GM12874 (cell line): Measurements from ENCODE around the gene POLL.

Experiments used
- CTCF ChIP-seq: IDR thresholded peaks from 2 replicates; pipeline ENCODE4 v1.5.1; 2011; ENCODE audit warnings: low read depth, mild to moderate bottlenecking, control low read depth, low read length, moderate library complexity; ENCODE audit not compliant: insufficient read depth

Gene POLL

DNA sequence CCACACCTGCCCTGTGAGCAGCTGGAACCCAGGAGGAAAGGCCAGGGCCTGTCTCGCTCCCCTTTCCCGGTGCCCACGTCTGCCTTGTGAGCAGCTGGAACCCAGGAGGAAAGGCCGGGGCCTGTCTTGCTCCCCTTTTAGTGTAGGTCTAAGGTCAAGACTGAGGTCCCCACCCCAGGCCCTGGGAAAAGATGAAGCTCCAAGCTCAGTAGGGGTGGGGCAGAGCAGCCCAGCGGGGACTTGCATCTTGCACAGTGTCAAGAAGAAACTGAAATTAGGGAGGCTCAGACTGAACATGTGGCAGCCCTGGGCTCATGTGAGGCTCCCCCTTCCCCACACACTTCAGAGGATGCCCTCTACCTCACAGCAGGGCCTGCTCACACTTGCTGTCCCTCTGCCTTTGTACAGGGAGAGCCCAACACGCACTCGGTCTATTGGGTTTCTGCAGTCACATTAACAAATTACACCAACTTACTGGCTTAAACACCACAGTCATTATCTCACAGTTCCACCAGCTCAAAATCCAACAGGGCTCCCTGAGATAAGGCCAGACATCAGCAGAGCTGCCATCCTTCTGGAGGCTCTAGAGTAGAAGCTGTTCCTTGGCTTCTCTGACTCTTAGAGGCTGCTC, 12.4 kb downstream of the POLL start:
- TF ChIP-seq CTCF = no peak

DNA sequence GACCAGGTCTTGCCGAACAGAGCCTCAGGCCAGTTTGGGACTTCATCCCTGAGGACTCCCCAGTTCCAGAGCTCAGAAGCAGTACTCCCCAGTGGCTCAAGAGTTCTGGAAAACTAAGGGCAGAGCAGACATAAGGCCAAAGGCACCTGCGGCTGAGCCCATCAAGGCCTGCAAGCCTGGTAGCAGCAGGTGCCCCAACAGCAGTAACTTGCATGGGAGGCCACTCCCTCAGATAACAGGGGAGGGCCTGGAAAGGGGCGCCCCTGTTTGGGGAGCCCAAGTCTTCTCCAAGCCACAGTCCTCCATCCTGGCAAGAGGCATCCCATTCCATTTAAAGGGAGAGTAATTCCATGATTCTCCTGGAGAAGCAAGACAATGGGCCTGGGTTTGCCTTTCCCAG, 13.0 kb downstream of the POLL start:
- TF ChIP-seq CTCF = no peak

DNA sequence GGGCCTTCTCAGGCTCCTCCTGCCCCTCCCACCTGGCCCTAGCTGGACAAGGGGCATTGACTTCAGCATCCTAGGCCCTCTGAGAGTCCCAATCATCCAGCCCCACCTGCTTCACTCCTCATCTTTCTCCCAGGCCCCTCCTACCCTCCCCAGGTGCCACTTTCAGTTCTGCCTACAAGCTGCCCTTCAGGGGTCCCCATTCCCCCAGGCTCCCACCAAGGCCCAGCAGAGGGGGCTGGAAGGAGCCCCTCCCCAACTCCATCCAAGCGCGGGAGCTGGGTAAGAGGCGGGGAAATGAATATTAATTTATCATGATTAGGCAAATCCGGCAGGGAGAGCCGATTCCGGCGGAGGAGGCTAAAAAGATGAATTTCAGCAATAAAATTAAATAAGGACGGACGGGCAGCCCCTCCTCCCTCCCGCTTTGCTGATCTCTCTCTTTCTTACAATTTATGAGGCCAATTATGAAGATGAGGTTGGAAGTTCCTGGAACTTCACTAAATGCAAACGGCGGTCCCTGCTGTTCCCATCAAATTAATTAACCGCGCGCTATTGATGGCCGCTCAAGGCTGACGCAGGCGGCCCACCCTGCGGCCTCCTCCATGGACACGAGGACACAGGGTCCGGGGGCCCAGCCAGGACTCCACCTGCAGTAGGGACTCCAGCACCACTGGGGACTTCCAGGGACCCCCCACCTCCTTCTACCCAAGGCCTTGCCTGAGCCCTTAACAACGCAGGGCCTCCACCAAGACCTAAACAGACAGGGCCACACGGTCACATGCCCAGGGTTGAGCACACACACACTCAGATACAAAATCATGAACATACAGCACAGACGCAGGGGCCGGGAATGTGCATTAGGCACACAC, 13.9 kb downstream of the POLL start:
- no peak for TF ChIP-seq CTCF

DNA sequence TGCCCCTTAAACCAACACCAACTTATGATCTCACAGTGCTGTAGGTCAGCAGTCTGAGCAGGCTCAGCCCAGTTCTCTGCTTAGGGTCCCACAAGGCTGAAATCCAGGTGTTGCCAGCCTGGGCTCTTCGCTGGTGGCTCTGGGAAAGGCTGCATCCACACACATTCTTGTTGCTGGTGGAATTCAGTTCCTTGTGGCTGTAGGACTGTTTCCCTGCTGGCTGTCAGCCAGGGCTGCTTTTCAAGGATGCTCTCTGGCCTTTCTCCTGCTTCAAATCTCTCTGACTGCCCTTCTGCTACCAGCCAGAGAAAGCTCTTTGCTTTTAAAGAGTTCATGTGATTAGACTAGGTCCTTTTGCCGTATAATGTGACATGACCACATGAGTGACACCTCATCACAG, 15.3 kb downstream of the POLL start:
- TF ChIP-seq CTCF = no peak

- TF ChIP-seq CTCF = no peak
Measured at GRCh38 chr10:101572126-101572525, 15.9 kb downstream of the POLL start.

GRCh38 chr10:101571271-101571925, 16.7 kb downstream of the POLL start:
- TF ChIP-seq CTCF = no peak
